ENCODE data around the gene ZNF485.
"Not testable (repeated sequence)": the region's sequence is repeated elsewhere in the genome, so short reads cannot be mapped to it uniquely, and the experiment has no call there.

ZNF485 gene

GRCh38 chr10:43574906-43575305 is 31.3 kb upstream of the ZNF485 start:
- H3K4me3 ChIP-seq (ENCODE audit: low read depth, low read length) = peak overlapping the region; percentile 77
- no peak for DNase-seq (ENCODE audit: low read depth)
- TF ChIP-seq CTCF (IDR thresholded peaks at IDR 0.05; ENCODE audit: control insufficient read depth, extremely low read depth, insufficient read depth) = no peak

- TF ChIP-seq CTCF (IDR thresholded peaks at IDR 0.05; ENCODE audit: control insufficient read depth, extremely low read depth, insufficient read depth) = no peak
- DNase-seq (ENCODE audit: low read depth) = no peak
- no peak overlapping the region for H3K4me3 ChIP-seq (ENCODE audit: low read depth, low read length)
Measured at GRCh38 chr10:43576062-43576461, 30.2 kb upstream of the ZNF485 start.

- no peak for TF ChIP-seq CTCF (IDR thresholded peaks at IDR 0.05; ENCODE audit: control insufficient read depth, extremely low read depth, insufficient read depth)
- no peak overlapping the region for H3K4me3 ChIP-seq (ENCODE audit: low read depth, low read length)
- DNase-seq (ENCODE audit: low read depth) = no peak
Measured at GRCh38 chr10:43576580-43576979, 29.7 kb upstream of the ZNF485 start.

- DNase-seq (ENCODE audit: low read depth) = peak; percentile 89
- no peak for TF ChIP-seq CTCF (IDR thresholded peaks at IDR 0.05; ENCODE audit: control insufficient read depth, extremely low read depth, insufficient read depth)
- H3K4me3 ChIP-seq (ENCODE audit: low read depth, low read length) = no peak overlapping the region
Measured at GRCh38 chr10:43584051-43584450, 22.2 kb upstream of the ZNF485 start.

GRCh38 chr10:43585046-43585445 is 21.2 kb upstream of the ZNF485 start:
- H3K4me3 ChIP-seq (ENCODE audit: low read depth, low read length) = no peak overlapping the region
- no peak for DNase-seq (ENCODE audit: low read depth)
- TF ChIP-seq CTCF (IDR thresholded peaks at IDR 0.05; ENCODE audit: control insufficient read depth, extremely low read depth, insufficient read depth) = no peak

- TF ChIP-seq CTCF (IDR thresholded peaks at IDR 0.05; ENCODE audit: control insufficient read depth, extremely low read depth, insufficient read depth) = no peak
- DNase-seq (ENCODE audit: low read depth) = no peak
- H3K4me3 ChIP-seq (ENCODE audit: low read depth, low read length) = no peak overlapping the region
Measured at GRCh38 chr10:43585981-43586729, 20.1 kb upstream of the ZNF485 start.

GRCh38 chr10:43586730-43587115 is 19.5 kb upstream of the ZNF485 start:
- not testable (repeated sequence) for DNase-seq (ENCODE audit: low read depth); H3K4me3 ChIP-seq (ENCODE audit: low read depth, low read length)

All from LNCaP clone FGC (cell line).